ENCODE data around the gene CDH13. TPM values are rescaled to one million over a fixed set of nuclear protein-coding genes. Genes with fewer than 3 reads are reported as not detected.

CDH13 gene
- total RNA-seq, 1 donor from 2014 or later: not detected

DNA sequence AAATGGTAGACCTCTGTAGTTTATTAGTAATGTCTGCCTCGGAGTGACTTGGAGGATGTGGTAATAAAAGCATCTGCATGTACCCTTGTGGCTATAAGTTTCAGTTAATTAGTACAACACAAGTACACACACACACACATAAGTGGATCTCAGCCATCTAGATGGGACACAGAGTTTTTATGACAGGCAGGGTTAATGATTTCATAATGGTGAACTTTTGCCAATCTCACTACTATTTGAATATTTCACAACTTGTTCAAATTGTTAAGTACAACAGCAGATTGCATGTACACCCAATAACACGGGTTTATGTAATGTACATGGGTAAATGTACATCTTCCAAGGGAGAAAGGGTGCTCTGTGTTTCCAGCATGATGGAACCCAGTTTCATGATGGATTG is 669.7 kb downstream of the CDH13 start:
- Mint-ChIP-seq H3K36me3 (ENCODE audit: low read depth) (no peaks in the 10 kb centered on the region), H3K4me3 (no peak overlapping the region), H3K9me3 (no peaks in the 10 kb centered on the region), H3K4me1 (no peaks in the 10 kb centered on the region), H3K27me3 (peaks cover 6% of the 10 kb centered on the region), H3K27ac (no peak overlapping the region)
- ChIA-PET POLR2A (no interaction called here), CTCF (no interaction called here)
- DNase-seq: no peak
- no peak for ATAC-seq (ENCODE audit: low read depth)
- intact Hi-C loops (cut with micrococcal nuclease): no loop called here
- TF ChIP-seq, protein P1, sequence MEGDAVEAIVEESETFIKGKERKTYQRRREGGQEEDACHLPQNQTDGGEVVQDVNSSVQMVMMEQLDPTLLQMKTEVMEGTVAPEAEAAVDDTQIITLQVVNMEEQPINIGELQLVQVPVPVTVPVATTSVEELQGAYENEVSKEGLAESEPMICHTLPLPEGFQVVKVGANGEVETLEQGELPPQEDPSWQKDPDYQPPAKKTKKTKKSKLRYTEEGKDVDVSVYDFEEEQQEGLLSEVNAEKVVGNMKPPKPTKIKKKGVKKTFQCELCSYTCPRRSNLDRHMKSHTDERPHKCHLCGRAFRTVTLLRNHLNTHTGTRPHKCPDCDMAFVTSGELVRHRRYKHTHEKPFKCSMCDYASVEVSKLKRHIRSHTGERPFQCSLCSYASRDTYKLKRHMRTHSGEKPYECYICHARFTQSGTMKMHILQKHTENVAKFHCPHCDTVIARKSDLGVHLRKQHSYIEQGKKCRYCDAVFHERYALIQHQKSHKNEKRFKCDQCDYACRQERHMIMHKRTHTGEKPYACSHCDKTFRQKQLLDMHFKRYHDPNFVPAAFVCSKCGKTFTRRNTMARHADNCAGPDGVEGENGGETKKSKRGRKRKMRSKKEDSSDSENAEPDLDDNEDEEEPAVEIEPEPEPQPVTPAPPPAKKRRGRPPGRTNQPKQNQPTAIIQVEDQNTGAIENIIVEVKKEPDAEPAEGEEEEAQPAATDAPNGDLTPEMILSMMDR (IDR thresholded peaks at IDR 0.05): no peak

DNA sequence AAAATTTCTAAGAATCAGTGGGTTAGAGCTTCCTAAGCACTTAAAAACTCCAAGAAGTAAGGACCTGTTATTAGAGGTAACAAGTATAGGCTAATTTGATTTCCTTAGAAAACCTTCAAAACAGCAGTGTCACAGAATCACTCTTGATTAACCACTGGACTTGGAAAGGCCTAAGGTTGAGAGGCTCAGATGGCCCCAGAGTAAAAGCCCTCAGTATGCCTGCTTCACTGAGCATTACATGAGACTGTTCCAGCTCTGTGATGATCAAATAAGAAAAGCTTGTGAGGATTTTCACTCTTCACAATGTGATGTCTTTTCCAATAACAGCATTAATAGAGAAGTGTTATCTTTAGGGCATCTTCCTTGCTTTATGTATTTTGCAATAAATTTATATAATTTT is 671.8 kb downstream of the CDH13 start:
- Mint-ChIP-seq H3K27ac (no peak overlapping the region), H3K9me3 (no peaks in the 10 kb centered on the region), H3K4me1 (no peaks in the 10 kb centered on the region), H3K36me3 (ENCODE audit: low read depth) (no peaks in the 10 kb centered on the region), H3K27me3 (peaks cover 6% of the 10 kb centered on the region), H3K4me3 (no peak overlapping the region)
- ChIA-PET CTCF (no interaction called here), POLR2A (no interaction called here)
- intact Hi-C loops (cut with micrococcal nuclease): no loop called here
- ATAC-seq (ENCODE audit: low read depth): no peak
- DNase-seq: no peak
- TF ChIP-seq, protein P1 (IDR thresholded peaks at IDR 0.05): no peak

DNA sequence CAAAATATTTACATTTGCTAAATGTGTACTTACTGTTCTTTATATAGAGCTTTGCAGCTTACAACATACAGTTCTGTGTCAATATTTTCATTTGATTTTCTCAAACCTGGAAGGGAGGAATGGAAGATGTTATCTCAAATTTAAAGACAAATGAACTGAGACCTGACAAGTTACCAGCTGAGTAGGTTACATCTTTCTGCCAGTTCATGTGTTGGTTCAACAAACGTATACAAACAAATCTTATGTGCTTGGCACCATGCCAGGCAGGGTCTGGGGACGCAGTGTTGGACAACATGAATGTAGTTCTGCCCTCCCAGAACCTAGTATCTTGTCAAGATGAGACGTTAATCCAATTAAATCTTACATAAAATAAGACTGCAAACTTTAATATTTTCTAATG is 673.6 kb downstream of the CDH13 start:
- no peaks in the 10 kb centered on the region for H3K27me3 Mint-ChIP-seq
- ATAC-seq (ENCODE audit: low read depth) (no peak), DNase-seq (no peak)
- ChIA-PET POLR2A (no interaction called here), CTCF (no interaction called here)
- H3K36me3 Mint-ChIP-seq (ENCODE audit: low read depth): no peaks in the 10 kb centered on the region
- intact Hi-C loops (cut with micrococcal nuclease): no loop called here
- TF ChIP-seq, protein P1 (IDR thresholded peaks at IDR 0.05): no peak
- no peaks in the 10 kb centered on the region for H3K9me3 Mint-ChIP-seq
- H3K4me3 Mint-ChIP-seq: no peak overlapping the region
- no peak overlapping the region for H3K27ac Mint-ChIP-seq
- H3K4me1 Mint-ChIP-seq: no peaks in the 10 kb centered on the region

DNA sequence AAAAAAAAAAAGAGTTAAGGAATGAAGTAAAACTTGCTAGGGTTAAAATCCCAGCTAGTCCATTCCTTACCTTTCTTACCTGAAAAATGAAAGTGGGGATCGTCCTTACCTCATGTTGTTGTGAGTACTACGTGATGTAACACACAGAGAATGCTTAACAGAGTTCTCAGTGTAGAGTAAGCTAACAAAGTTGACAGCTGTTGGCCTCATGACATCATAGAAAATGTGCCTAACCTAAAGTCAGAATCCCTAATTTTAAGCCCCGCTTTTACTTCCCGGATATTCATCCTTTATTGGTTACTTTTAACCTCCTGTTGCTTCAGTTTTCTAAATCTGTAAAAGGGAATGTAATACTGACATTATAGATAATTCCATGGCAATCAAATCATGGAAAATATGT is 675.2 kb downstream of the CDH13 start:
- POLR2A ChIA-PET: no interaction called here
- H3K4me3 Mint-ChIP-seq: no peak overlapping the region
- CTCF ChIA-PET: no interaction called here
- TF ChIP-seq, protein P1 (IDR thresholded peaks at IDR 0.05): no peak
- ATAC-seq (ENCODE audit: low read depth) (no peak), DNase-seq (no peak)
- no peak overlapping the region for H3K27ac Mint-ChIP-seq
- no peaks in the 10 kb centered on the region for H3K4me1 Mint-ChIP-seq
- no peaks in the 10 kb centered on the region for H3K9me3 Mint-ChIP-seq
- no peaks in the 10 kb centered on the region for H3K36me3 Mint-ChIP-seq (ENCODE audit: low read depth)
- no peaks in the 10 kb centered on the region for H3K27me3 Mint-ChIP-seq
- intact Hi-C loops (cut with micrococcal nuclease): no loop called here

DNA sequence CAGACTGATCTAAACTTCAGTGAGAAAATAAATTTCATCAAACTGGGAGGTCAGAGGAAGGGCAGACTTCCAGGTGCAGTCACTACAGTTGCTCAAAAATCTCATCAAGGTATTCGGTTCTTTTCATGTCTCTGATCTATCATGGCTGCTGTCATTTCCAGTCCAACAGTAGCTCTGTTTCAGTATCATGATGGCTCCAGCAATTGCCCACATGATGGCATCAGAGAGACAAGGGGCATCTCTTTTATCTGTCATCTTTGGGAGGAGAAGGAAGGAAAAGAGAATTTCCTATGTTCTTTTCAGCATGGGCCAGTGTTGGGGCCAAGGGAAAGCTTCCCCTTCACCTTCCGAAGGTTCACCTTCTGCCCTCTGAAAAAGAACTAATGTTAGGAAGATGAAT is 676.1 kb downstream of the CDH13 start:
- H3K9me3 Mint-ChIP-seq: no peaks in the 10 kb centered on the region
- ChIA-PET CTCF (no interaction called here), POLR2A (no interaction called here)
- no peak for ATAC-seq (ENCODE audit: low read depth)
- no peaks in the 10 kb centered on the region for H3K4me1 Mint-ChIP-seq
- H3K27ac Mint-ChIP-seq: no peak overlapping the region
- TF ChIP-seq, protein P1 (IDR thresholded peaks at IDR 0.05): no peak
- no peaks in the 10 kb centered on the region for H3K36me3 Mint-ChIP-seq (ENCODE audit: low read depth)
- no peak overlapping the region for H3K4me3 Mint-ChIP-seq
- intact Hi-C loops (cut with micrococcal nuclease): no loop called here
- DNase-seq: no peak
- H3K27me3 Mint-ChIP-seq: no peaks in the 10 kb centered on the region

All from activated B cell treated with CpG ODN at 0.5 μM for 24 hours (primary cell).